GM12878 (cell line): ENCODE results near the gene UBASH3B. TPM values are rescaled to one million over a fixed set of nuclear protein-coding genes. Genes with fewer than 3 reads are reported as not detected.

Source experiments
- ATAC-seq: fragments of 200-7000 bp; cut with Tn5 transposase; 3 replicates; pipeline ENCODE4 v1.9.1; 2020; ENCODE audit warnings: mild to moderate bottlenecking, moderate library complexity
- BruUV-seq: library from RNA; stranded (reverse); fragments of 400-500 nt; replicated peaks from 2 replicates; lab custom pipeline; 2021; lab: Mats Ljungman, UMichigan
- CTCF ChIA-PET: fragments of 300-600 bp; sonication (Branson Sonifier 250); formaldehyde crosslinking; extraction: SDS; loops from one replicate; lab custom pipeline; 2021; ENCODE audit warnings: inconsistent platforms; lab: Yijun Ruan, JAX
- POLR2A ChIA-PET: fragments of 350-600 bp; formaldehyde crosslinking; extraction: SDS; loops from one replicate; lab custom pipeline; 2021; ENCODE audit warnings: inconsistent platforms; lab: Charles Lee
- RAD21 ChIA-PET: fragments of 300-600 bp; sonication (Branson Sonifier 250); formaldehyde crosslinking; loops from one replicate; lab custom pipeline; 2023; ENCODE audit warnings: antibody characterized with exemption; ENCODE audit not compliant: unreplicated experiment; lab: Charles Lee
- SMC1A ChIA-PET: fragments of 300-600 bp; sonication (Branson Sonifier 250); formaldehyde crosslinking; loops from one replicate; lab custom pipeline; 2023; ENCODE audit not compliant: unreplicated experiment, uncharacterized antibody; lab: Charles Lee
- DNase-seq: peaks from one replicate; pipeline ENCODE4 v3.0.0-alpha.2; 2011; ENCODE audit warnings: low read depth, low spot score
- FAIRE-seq: peaks from 3 replicates; lab custom pipeline; 2011; peaks lifted over from hg19 to GRCh38; lab: Jason Lieb, UNC
- H2AFZ ChIP-seq: 2 replicates; pipeline ENCODE4 v1.6.0; 2011; ENCODE audit warnings: low read depth, low read length, control low read depth; ENCODE audit not compliant: control insufficient read depth
- H3K27ac ChIP-seq: 2 replicates; pipeline ENCODE4 v1.5.1; 2011; ENCODE audit warnings: control low read depth; ENCODE audit not compliant: control insufficient read depth, insufficient read depth
- H3K27me3 ChIP-seq, 2 experiments: replicated peaks in 1 of 2; 2 replicates each; pipeline versions ENCODE4 v1.6.0 to v1.6.1; 2011; ENCODE audit warnings: low read length in 1 of 2; ENCODE audit not compliant: control insufficient read depth in 2 of 2, insufficient read depth in 2 of 2
- H3K36me3 ChIP-seq, 2 experiments: 2 replicates each; pipeline ENCODE4 v1.5.1; 2011; ENCODE audit warnings: low read length in 1 of 2; ENCODE audit not compliant: control insufficient read depth in 2 of 2, insufficient read depth in 2 of 2
- H3K4me1 ChIP-seq: 2 replicates; pipeline ENCODE4 v1.6.1; 2011; ENCODE audit warnings: mild to moderate bottlenecking, low read length, moderate library complexity, mixed read lengths; ENCODE audit not compliant: control insufficient read depth, insufficient read depth
- H3K4me2 ChIP-seq: 2 replicates; pipeline ENCODE4 v1.6.0; 2011; ENCODE audit warnings: control low read depth; ENCODE audit not compliant: control insufficient read depth, insufficient read depth
- H3K4me3 ChIP-seq: fragments of 200-600 bp; sonication (generic); 2 replicates; pipeline ENCODE4 v1.5.1; 2016
- H3K79me2 ChIP-seq: 2 replicates; pipeline ENCODE4 v1.6.0; 2011; ENCODE audit warnings: low read length; ENCODE audit not compliant: control insufficient read depth, insufficient read depth
- H3K9ac ChIP-seq: 2 replicates; pipeline ENCODE4 v1.8.0; 2011; ENCODE audit warnings: low read length, control low read depth, mixed read lengths; ENCODE audit not compliant: control insufficient read depth, insufficient read depth
- H3K9me3 ChIP-seq: replicated peaks from 3 replicates; pipeline ENCODE4 v1.5.1; 2011; ENCODE audit warnings: mild to moderate bottlenecking, low read length; ENCODE audit not compliant: control insufficient read depth, insufficient read depth
- H4K20me1 ChIP-seq: 2 replicates; pipeline ENCODE4 v1.6.0; 2011; ENCODE audit not compliant: control insufficient read depth, insufficient read depth
- ATF2 ChIP-seq: IDR thresholded peaks from 2 replicates; pipeline ENCODE4 v1.6.1; 2012; ENCODE audit warnings: low read length, inconsistent platforms
- BCL11A ChIP-seq: IDR thresholded peaks from 2 replicates; pipeline ENCODE4 v1.6.1; 2011; ENCODE audit warnings: low read depth, low read length
- BCLAF1 ChIP-seq: fragments of 450-650 bp; IDR thresholded peaks from 2 replicates; pipeline ENCODE4 v1.6.1; 2017; ENCODE audit warnings: antibody characterized with exemption, mild to moderate bottlenecking, moderate library complexity
- CREM ChIP-seq: IDR thresholded peaks from 2 replicates; pipeline ENCODE4 v1.6.1; 2014; ENCODE audit warnings: antibody characterized with exemption, low read depth
- EZH2 ChIP-seq: IDR thresholded peaks from 2 replicates; pipeline ENCODE4 v1.6.1; 2012; ENCODE audit warnings: low read depth, mild to moderate bottlenecking, control low read depth, inconsistent platforms, low read length, borderline replicate concordance; ENCODE audit not compliant: control insufficient read depth
- FOS ChIP-seq: IDR thresholded peaks from 3 replicates; pipeline ENCODE4 v1.6.1; 2011; ENCODE audit warnings: borderline replicate concordance; ENCODE audit not compliant: insufficient read length; ENCODE audit errors: extremely low read depth
- FOXK2 ChIP-seq: fragments of 450-650 bp; IDR thresholded peaks from 2 replicates; pipeline ENCODE4 v1.6.1; 2017; ENCODE audit warnings: mild to moderate bottlenecking, moderate library complexity
- HCFC1 ChIP-seq: fragments of 150-350 bp; IDR thresholded peaks from 2 replicates; pipeline ENCODE4 v1.6.1; 2014; ENCODE audit warnings: low read length
- JUNB ChIP-seq: IDR thresholded peaks from 2 replicates; pipeline ENCODE4 v1.6.1; 2016; ENCODE audit warnings: antibody characterized with exemption, mild to moderate bottlenecking
- MLLT1 ChIP-seq: fragments of 450-650 bp; IDR thresholded peaks from 2 replicates; pipeline ENCODE4 v1.6.1; 2016; ENCODE audit warnings: mild to moderate bottlenecking
- NBN ChIP-seq: fragments of 450-650 bp; IDR thresholded peaks from 2 replicates; pipeline ENCODE4 v1.6.1; 2016
- NFXL1 ChIP-seq: fragments of 450-650 bp; IDR thresholded peaks from 2 replicates; pipeline ENCODE4 v1.6.1; 2017; ENCODE audit warnings: antibody characterized with exemption, mild to moderate bottlenecking, borderline replicate concordance
- PAX5 ChIP-seq: IDR thresholded peaks from 2 replicates; pipeline ENCODE4 v1.6.1; 2011; ENCODE audit warnings: low read depth, low read length, borderline replicate concordance
- PAX8 ChIP-seq: fragments of 450-650 bp; IDR thresholded peaks from 2 replicates; pipeline ENCODE4 v1.6.1; 2017; ENCODE audit warnings: mild to moderate bottlenecking, moderate library complexity
- POLR2A ChIP-seq: IDR thresholded peaks from 2 replicates; pipeline ENCODE4 v1.6.1; 2011; ENCODE audit warnings: low read depth, mild to moderate bottlenecking, low read length
- SMAD1 ChIP-seq: fragments of 450-650 bp; IDR thresholded peaks from 2 replicates; pipeline ENCODE4 v1.6.1; 2018; ENCODE audit warnings: mild to moderate bottlenecking, low read depth; ENCODE audit not compliant: partially characterized antibody
- SP1 ChIP-seq: IDR thresholded peaks from one replicate; pipeline ENCODE4 v1.6.1; 2011; ENCODE audit warnings: low read depth, low read length
- WGBS: methylation state at CpG from one replicate; pipeline ENCODE4 v1.1.6; 2016; ENCODE audit warnings: low lambda C conversion rate; ENCODE audit not compliant: insufficient replicate concordance, insufficient coverage; ENCODE audit errors: missing lambda C conversion rate; 5-methylcytosine and 5-hydroxymethylcytosine counted together
- in situ Hi-C: fragments of 300-500 bp; cut with MboI; formaldehyde crosslinking; loops from 9 replicates; pipeline ENCODE4 v1.14.3; 2018; ENCODE audit warnings: mixed read lengths
- intact Hi-C: fragments of 100-400 bp; cut with micrococcal nuclease; formaldehyde crosslinking; loops from one replicate; pipeline ENCODE4 v1.14.2; 2022; ENCODE audit not compliant: unreplicated experiment
- polyA plus RNA-seq, 11 experiments: library from polyadenylated mRNA; depleted of rRNA in 4 of 11; unstranded in 6 of 11; stranded (reverse) in 5 of 11; fragments of >200 nt; fragmentation: Nextera tagmentation in 4 of 11; fragmentation: Illumina TruSeq in 1 of 11; extraction: Ambion mirVana in 4 of 11; extraction: Trizol in 1 of 11; gene quantifications; 1 replicate in 1 of 11; 2 replicates in 10 of 11; pipeline versions ENCODE4 v1.2.1 to v1.2.3, GENCODE V29; 2011 to 2016; ENCODE audit warnings: inconsistent platforms in 2 of 11, missing spikeins in 2 of 11, low read depth in 1 of 11
- total RNA-seq, 4 experiments: library from RNA; depleted of rRNA in 3 of 4; stranded (reverse); fragments of >200 nt in 3 of 4; fragmentation: Illumina TruSeq in 1 of 4; extraction: Trizol in 1 of 4; gene quantifications; 2 replicates each; pipeline versions ENCODE4 v1.2.1 to v1.2.3, GENCODE V29; 2013 to 2021

The UBASH3B gene
- total and polyA plus RNA-seq, 10 of the 15 experiments (the other 5 are each of a cell fraction or from before 2014, with no cell fraction given) = 0.18 to 3.3 (median 0.57) TPM

- TF ChIP-seq SMAD1 = no peak
These were observed 152.4 kb downstream of the UBASH3B start (continued) for GRCh38 chr11:122807731-122808477.

- ChIA-PET SMC1A (interaction anchor here (0.7 to 7.8 kb wide), 20 partner anchors 8 to 215 kb away, joined by 3 to 165 read pairs (median 8); partner anchors contain the start of gene CRTAM), RAD21 (interaction anchor here (0.6 to 8.0 kb wide), 14 partner anchors 11 to 492 kb away, joined by 3 to 175 read pairs (median 4); no protein-coding TSS in a partner anchor), POLR2A (interaction anchor here (0.6 to 2.9 kb wide), 11 partner anchors 8 to 254 kb away, joined by 3 to 23 read pairs (median 5); partner anchors contain the start of gene HSPA8), CTCF (interaction anchor here (0.6 to 7.9 kb wide), 18 partner anchors 9 to 1356 kb away, joined by 3 to 190 read pairs (median 5); partner anchors contain the start of gene SORL1)
- Histone ChIP-seq H4K20me1 (no peaks in the 10 kb centered on the region), H3K4me1 (peaks cover 18% of the 10 kb centered on the region), H3K4me2 (peak overlapping the region; percentile 45), H3K9me3 (no peaks in the 10 kb centered on the region), H3K27me3 (no peaks in the 10 kb centered on the region), H3K27ac (peak overlapping the region; percentile 47; the same call in 1 of the 2 replicates), H2AFZ (peak overlapping the region; percentile 56), H3K4me3 (no peak overlapping the region), H3K9ac (peak overlapping the region; percentile 35; the same call in 1 of the 2 replicates), H3K36me3 (no peaks in the 10 kb centered on the region), H3K79me2 (no peaks in the 10 kb centered on the region)
- in situ Hi-C loops (no loop called here), intact Hi-C loops (no loop called here)
- BruUV-seq = no TSS peak
- DNase-seq = peak; percentile 66
- 0% methylated on average over 2 of the region's 2 CpGs for WGBS
- FAIRE-seq = peak; percentile 75
- peak; percentile 81 for ATAC-seq
- peak; percentile 52 for TF ChIP-seq SP1
- TF ChIP-seq NFXL1 = no peak
- TF ChIP-seq CREM = peak; percentile 63; the same call in 1 of the 2 replicates
- 0 out of 2 replicates have a peak, but pooled peaks have one; percentile 52 for TF ChIP-seq PAX5
- TF ChIP-seq FOXK2 = no peak
- no peak for TF ChIP-seq HCFC1
- peak; percentile 67 for TF ChIP-seq ATF2
- no peak for TF ChIP-seq BCLAF1
- no peak for TF ChIP-seq PAX8
- no peak for TF ChIP-seq POLR2A
- 0 out of 2 replicates have a peak, but pooled peaks have one; percentile 35 for TF ChIP-seq NBN
- no peak for TF ChIP-seq MLLT1
- peak; percentile 51; the same call in 1 of the 2 replicates for TF ChIP-seq BCL11A
- TF ChIP-seq FOS = no peak
- no peak for TF ChIP-seq JUNB
- no peak for TF ChIP-seq EZH2
These were observed 153.0 kb downstream of the UBASH3B start for GRCh38 chr11:122808478-122808869.
